Activated naive CD8-positive, alpha-beta T cell treated with anti-CD3 and anti-CD28 coated beads for 36 hours (primary cell): ENCODE measurements around the gene ZFC3H1. TPM values are rescaled to one million over a fixed set of nuclear protein-coding genes. Genes with fewer than 3 reads are reported as not detected.

ENCODE experiments used
- DNase-seq: peaks from one replicate; pipeline ENCODE4 v3.0.0; 2021
- H3K27ac Mint-ChIP-seq: one replicate; pipeline ENCODE4 v1.8.0; 2022; ENCODE audit warnings: mild to moderate bottlenecking, moderate library complexity, mixed read lengths
- H3K27me3 Mint-ChIP-seq: one replicate; pipeline ENCODE4 v1.8.0; 2022; ENCODE audit warnings: mild to moderate bottlenecking, mixed read lengths
- H3K36me3 Mint-ChIP-seq: one replicate; pipeline ENCODE4 v1.8.0; 2021; ENCODE audit warnings: mild to moderate bottlenecking, mixed read lengths
- H3K4me1 Mint-ChIP-seq: one replicate; pipeline ENCODE4 v1.8.0; 2021; ENCODE audit warnings: mixed read lengths
- H3K4me3 Mint-ChIP-seq: one replicate; pipeline ENCODE4 v1.8.0; 2022; ENCODE audit warnings: mild to moderate bottlenecking, moderate library complexity, mixed read lengths
- H3K9me3 Mint-ChIP-seq: one replicate; pipeline ENCODE4 v1.8.0; 2022; ENCODE audit warnings: mixed read lengths
- total RNA-seq, 2 experiments: library from RNA; stranded (reverse); gene quantifications; one replicate each; pipeline ENCODE4 v1.2.3, GENCODE V29; 2021

The ZFC3H1 gene
- total RNA-seq, 2 experiments from 2014 or later = 29.8 to 31.6 TPM

GRCh38 chr12:71636704-71637115 is 26.9 kb downstream of the ZFC3H1 start:
- Mint-ChIP-seq H3K27me3 (no peaks in the 10 kb centered on the region), H3K9me3 (no peaks in the 10 kb centered on the region), H3K27ac (peak overlapping the region; percentile 0), H3K4me1 (peaks cover 14% of the 10 kb centered on the region), H3K4me3 (no peak overlapping the region), H3K36me3 (peaks cover 24% of the 10 kb centered on the region)
- DNase-seq = no peak

- H3K27me3 Mint-ChIP-seq = no peaks in the 10 kb centered on the region
- H3K4me1 Mint-ChIP-seq = peaks cover 18% of the 10 kb centered on the region
- H3K9me3 Mint-ChIP-seq = no peaks in the 10 kb centered on the region
- no peak overlapping the region for H3K27ac Mint-ChIP-seq
- no peak overlapping the region for H3K4me3 Mint-ChIP-seq
- no peak for DNase-seq
- H3K36me3 Mint-ChIP-seq = peaks cover 37% of the 10 kb centered on the region
Observed at GRCh38 chr12:71627438-71628002, 36.1 kb downstream of the ZFC3H1 start.

GRCh38 chr12:71626768-71627167 is 36.9 kb downstream of the ZFC3H1 start:
- Mint-ChIP-seq H3K27ac (peak overlapping the region; percentile 54), H3K9me3 (no peaks in the 10 kb centered on the region), H3K4me1 (peaks cover 18% of the 10 kb centered on the region), H3K36me3 (peaks cover 37% of the 10 kb centered on the region), H3K4me3 (no peak overlapping the region), H3K27me3 (no peaks in the 10 kb centered on the region)
- no peak for DNase-seq

GRCh38 chr12:71626098-71626497 is 37.5 kb downstream of the ZFC3H1 start:
- no peak overlapping the region for H3K4me3 Mint-ChIP-seq
- no peaks in the 10 kb centered on the region for H3K27me3 Mint-ChIP-seq
- peak overlapping the region; percentile 55 for H3K27ac Mint-ChIP-seq
- peaks cover 20% of the 10 kb centered on the region for H3K4me1 Mint-ChIP-seq
- peaks cover 43% of the 10 kb centered on the region for H3K36me3 Mint-ChIP-seq
- H3K9me3 Mint-ChIP-seq = no peaks in the 10 kb centered on the region
- no peak for DNase-seq

- Mint-ChIP-seq H3K9me3 (no peaks in the 10 kb centered on the region), H3K36me3 (peaks cover 45% of the 10 kb centered on the region), H3K4me3 (no peak overlapping the region), H3K27me3 (no peaks in the 10 kb centered on the region), H3K27ac (peak overlapping the region; percentile 38), H3K4me1 (peaks cover 20% of the 10 kb centered on the region)
- no peak for DNase-seq
Observed at GRCh38 chr12:71625476-71625875, 38.2 kb downstream of the ZFC3H1 start.

GRCh38 chr12:71621938-71622337 is 41.7 kb downstream of the ZFC3H1 start:
- Mint-ChIP-seq H3K36me3 (peaks cover 52% of the 10 kb centered on the region), H3K9me3 (no peaks in the 10 kb centered on the region), H3K27ac (no peak overlapping the region), H3K4me1 (peaks cover 15% of the 10 kb centered on the region), H3K4me3 (no peak overlapping the region), H3K27me3 (no peaks in the 10 kb centered on the region)
- no peak for DNase-seq

GRCh38 chr12:71610031-71610795 is 53.4 kb downstream of the ZFC3H1 start:
- no peak overlapping the region for H3K4me3 Mint-ChIP-seq
- H3K27me3 Mint-ChIP-seq = no peaks in the 10 kb centered on the region
- no peak for DNase-seq
- no peaks in the 10 kb centered on the region for H3K9me3 Mint-ChIP-seq
- H3K27ac Mint-ChIP-seq = peak overlapping the region; percentile 81
- H3K4me1 Mint-ChIP-seq = peaks cover 18% of the 10 kb centered on the region
- H3K36me3 Mint-ChIP-seq = peaks cover 51% of the 10 kb centered on the region

GRCh38 chr12:71607494-71608330 is 55.9 kb downstream of the ZFC3H1 start:
- no peak for DNase-seq
- peaks cover 49% of the 10 kb centered on the region for H3K36me3 Mint-ChIP-seq
- H3K9me3 Mint-ChIP-seq = no peaks in the 10 kb centered on the region
- H3K27me3 Mint-ChIP-seq = no peaks in the 10 kb centered on the region
- H3K4me3 Mint-ChIP-seq = no peak overlapping the region
- H3K4me1 Mint-ChIP-seq = peaks cover 21% of the 10 kb centered on the region
- H3K27ac Mint-ChIP-seq = no peak overlapping the region

GRCh38 chr12:71605039-71605438 is 58.6 kb downstream of the ZFC3H1 start:
- peaks cover 8% of the 10 kb centered on the region for H3K4me1 Mint-ChIP-seq
- no peaks in the 10 kb centered on the region for H3K9me3 Mint-ChIP-seq
- DNase-seq = no peak
- H3K27me3 Mint-ChIP-seq = no peaks in the 10 kb centered on the region
- peaks cover 33% of the 10 kb centered on the region for H3K36me3 Mint-ChIP-seq
- peak overlapping the region; percentile 9 for H3K27ac Mint-ChIP-seq
- no peak overlapping the region for H3K4me3 Mint-ChIP-seq

GRCh38 chr12:71602761-71603577 is 60.7 kb downstream of the ZFC3H1 start:
- Mint-ChIP-seq H3K4me3 (no peak overlapping the region), H3K36me3 (peaks cover 22% of the 10 kb centered on the region), H3K9me3 (peaks cover 6% of the 10 kb centered on the region), H3K27me3 (no peaks in the 10 kb centered on the region), H3K27ac (no peak overlapping the region), H3K4me1 (peaks cover 2% of the 10 kb centered on the region)
- DNase-seq = no peak

- H3K27me3 Mint-ChIP-seq = no peaks in the 10 kb centered on the region
- no peak overlapping the region for H3K27ac Mint-ChIP-seq
- peaks cover 11% of the 10 kb centered on the region for H3K36me3 Mint-ChIP-seq
Observed at GRCh38 chr12:71601546-71601945, 62.1 kb downstream of the ZFC3H1 start.

GRCh38 chr12:71599210-71599609 is 64.4 kb downstream of the ZFC3H1 start:
- no peaks in the 10 kb centered on the region for H3K27me3 Mint-ChIP-seq
- no peak overlapping the region for H3K27ac Mint-ChIP-seq
- H3K36me3 Mint-ChIP-seq = no peaks in the 10 kb centered on the region

More at GRCh38 chr12:71601546-71601945, 62.1 kb downstream of the ZFC3H1 start:
- no peak overlapping the region for H3K4me3 Mint-ChIP-seq
- peaks cover 6% of the 10 kb centered on the region for H3K9me3 Mint-ChIP-seq
- peaks cover 2% of the 10 kb centered on the region for H3K4me1 Mint-ChIP-seq
- DNase-seq = no peak

GRCh38 chr12:71594214-71594948 is 69.3 kb downstream of the ZFC3H1 start:
- H3K4me3 Mint-ChIP-seq = no peak overlapping the region
- peaks cover under 1% of the 10 kb centered on the region for H3K9me3 Mint-ChIP-seq
- H3K27me3 Mint-ChIP-seq = peaks cover 16% of the 10 kb centered on the region
- H3K4me1 Mint-ChIP-seq = no peaks in the 10 kb centered on the region
- no peaks in the 10 kb centered on the region for H3K36me3 Mint-ChIP-seq
- no peak overlapping the region for H3K27ac Mint-ChIP-seq
- DNase-seq = no peak

More at GRCh38 chr12:71599210-71599609, 64.4 kb downstream of the ZFC3H1 start:
- H3K9me3 Mint-ChIP-seq = peaks cover 6% of the 10 kb centered on the region
- no peaks in the 10 kb centered on the region for H3K4me1 Mint-ChIP-seq
- no peak for DNase-seq
- H3K4me3 Mint-ChIP-seq = no peak overlapping the region

- Mint-ChIP-seq H3K36me3 (no peaks in the 10 kb centered on the region), H3K27ac (no peak overlapping the region), H3K4me3 (no peak overlapping the region), H3K9me3 (no peaks in the 10 kb centered on the region), H3K4me1 (no peaks in the 10 kb centered on the region), H3K27me3 (peaks cover 18% of the 10 kb centered on the region)
- no peak for DNase-seq
Observed at GRCh38 chr12:71592841-71593240, 70.8 kb downstream of the ZFC3H1 start.
